Thymus (tissue), 14 donors: Measurements from ENCODE around the gene ETV6. TPM values are rescaled to one million over a fixed set of nuclear protein-coding genes. Genes with fewer than 3 reads are reported as not detected.

ENCODE experiments used
- DNase-seq, 9 donors: peaks; one replicate each; pipeline ENCODE4 v3.0.0-alpha.2; 2013; ENCODE audit warnings: low spot score in 9 of 9, low read depth in 6 of 9, missing footprints in 1 of 9
- H3K27ac ChIP-seq, 2 donors: one replicate each; pipeline ENCODE4 v1.5.1; 2013; ENCODE audit warnings: control low read depth in 1 of 2, low read depth in 1 of 2, low read length in 1 of 2, mild to moderate bottlenecking in 1 of 2, moderate library complexity in 1 of 2
- H3K27me3 ChIP-seq, 2 donors: one replicate each; pipeline ENCODE4 v1.5.1; 2013; ENCODE audit warnings: low read length in 1 of 2; ENCODE audit not compliant: control insufficient read depth in 2 of 2, insufficient read depth in 1 of 2
- H3K36me3 ChIP-seq, 2 donors: one replicate each; pipeline ENCODE4 v1.5.1; 2013; ENCODE audit warnings: low read length in 1 of 2, mild to moderate bottlenecking in 1 of 2, moderate library complexity in 1 of 2; ENCODE audit not compliant: control insufficient read depth in 2 of 2, insufficient read depth in 2 of 2
- H3K4me1 ChIP-seq, 2 donors: one replicate each; pipeline ENCODE4 v1.5.1; 2013; ENCODE audit warnings: low read length in 2 of 2; ENCODE audit not compliant: control insufficient read depth in 2 of 2, insufficient read depth in 2 of 2
- H3K4me3 ChIP-seq, 2 donors: one replicate each; pipeline ENCODE4 v1.5.1; 2013; ENCODE audit warnings: low read length in 2 of 2, control low read depth in 1 of 2, mild to moderate bottlenecking in 1 of 2
- H3K9me3 ChIP-seq, 2 donors: one replicate each; pipeline ENCODE4 v1.5.1; 2013; ENCODE audit warnings: low read length in 1 of 2, mild to moderate bottlenecking in 1 of 2; ENCODE audit not compliant: control insufficient read depth in 2 of 2, insufficient read depth in 1 of 2
- WGBS: extraction: QIAGEN DNeasy Blood & Tissue Kit; methylation state at CpG from one replicate; pipeline ENCODE4 v1.1.7; 2013; 5-methylcytosine and 5-hydroxymethylcytosine counted together
- long read RNA-seq, 10 donors: transcript quantifications; one replicate each; lab custom pipeline, GENCODE V29; 2026
- polyA plus RNA-seq: library from polyadenylated mRNA; stranded (reverse); fragments of 200-250 nt; gene quantifications from one replicate; pipeline ENCODE4 v1.2.3, GENCODE V29; 2013
- total RNA-seq: library from RNA; stranded (reverse); fragments of 120-200 nt; gene quantifications from one replicate; pipeline ENCODE4 v1.2.4, GENCODE V29; 2013
- donor health status: healthy.

Gene ETV6
- total RNA-seq (18.3 TPM), polyA plus RNA-seq (15.0 TPM)
- long read RNA-seq, donor 1, result 0 reads
- long read RNA-seq, donor 2, result 0 reads
- long read RNA-seq, donor 3, full-length matches to known transcripts, result 6 of 35 reads
- long read RNA-seq, donor 3, partial matches to known transcripts, result 29 of 35 reads
- long read RNA-seq, donor 3, other reads (novel, unspliced or antisense), result 0 of 35 reads
- long read RNA-seq, donor 4, full-length matches to known transcripts, result 3 of 3 reads
- long read RNA-seq, donor 4, partial matches to known transcripts, result 0 of 3 reads
- long read RNA-seq, donor 4, other reads (novel, unspliced or antisense), result 0 of 3 reads
- long read RNA-seq, donor 5, full-length matches to known transcripts, result 6 of 6 reads
- long read RNA-seq, donor 5, partial matches to known transcripts, result 0 of 6 reads
- long read RNA-seq, donor 5, other reads (novel, unspliced or antisense), result 0 of 6 reads
- long read RNA-seq, donor 6, full-length matches to known transcripts, result 7 of 7 reads
- long read RNA-seq, donor 6, partial matches to known transcripts, result 0 of 7 reads
- long read RNA-seq, donor 6, other reads (novel, unspliced or antisense), result 0 of 7 reads
- long read RNA-seq, donor 7, full-length matches to known transcripts, result 7 of 20 reads
- long read RNA-seq, donor 7, partial matches to known transcripts, result 13 of 20 reads
- long read RNA-seq, donor 7, other reads (novel, unspliced or antisense), result 0 of 20 reads
- long read RNA-seq, donor 8, result 0 reads
- long read RNA-seq, donor 9, full-length matches to known transcripts, result 4 of 4 reads
- long read RNA-seq, donor 9, partial matches to known transcripts, result 0 of 4 reads
- long read RNA-seq, donor 9, other reads (novel, unspliced or antisense), result 0 of 4 reads
- long read RNA-seq, donor 10, full-length matches to known transcripts, result 6 of 22 reads
- long read RNA-seq, donor 10, partial matches to known transcripts, result 16 of 22 reads
- long read RNA-seq, donor 10, other reads (novel, unspliced or antisense), result 0 of 22 reads

GRCh38 chr12:11649413-11650285 lies at the start of gene ETV6:
ETV6 (plus strand) TSS chr12:11649674; CDS start chr12:11650128, 454 bp downstream.
- peaks cover 0 to 6% of the 10 kb centered on the region in 2 donors for H3K9me3 ChIP-seq
- H3K4me3 ChIP-seq, result peak within 1 kb of the TSS; percentile 88 to 99
- no peaks in the 10 kb centered on the region for H3K36me3 ChIP-seq
- H3K27me3 ChIP-seq, result no peaks in the 10 kb centered on the region
- peaks cover 20 to 27% of the 10 kb centered on the region in 2 donors for H3K4me1 ChIP-seq
- DNase-seq, result peak in 6 of 9 donors; percentile 61 to 90 (median 70)
- WGBS, result under 1% methylated on average over 86 of the region's 86 CpGs
- peak within 1 kb of the TSS; percentile 94 to 96 for H3K27ac ChIP-seq

- WGBS, result 82% methylated on average over 3 of the region's 3 CpGs
- Histone ChIP-seq H3K4me1 (peaks cover 3 to 13% of the 10 kb centered on the region in 2 donors), H3K27me3 (no peaks in the 10 kb centered on the region), H3K9me3 (no peaks in the 10 kb centered on the region), H3K36me3 (no peaks in the 10 kb centered on the region), H3K27ac (no peak overlapping the region), H3K4me3 (no peak overlapping the region)
- no peak for DNase-seq
These were observed 49.3 kb upstream of the ETV6 start for GRCh38 chr12:11600199-11600598.

- Histone ChIP-seq H3K27me3 (no peaks in the 10 kb centered on the region), H3K4me3 (no peak overlapping the region), H3K36me3 (no peaks in the 10 kb centered on the region), H3K9me3 (no peaks in the 10 kb centered on the region), H3K27ac (no peak overlapping the region), H3K4me1 (peaks cover 3 to 13% of the 10 kb centered on the region in 2 donors)
- 92% methylated on average over 1 of the region's 1 CpG for WGBS
- DNase-seq, result no peak
These were observed 47.8 kb upstream of the ETV6 start for GRCh38 chr12:11601647-11602046.

GRCh38 chr12:11607313-11608081 lies 42.0 kb upstream of the ETV6 start:
- Histone ChIP-seq H3K9me3 (no peaks in the 10 kb centered on the region), H3K36me3 (no peaks in the 10 kb centered on the region), H3K4me3 (no peak overlapping the region), H3K27ac (no peak overlapping the region), H3K27me3 (no peaks in the 10 kb centered on the region), H3K4me1 (no peaks in the 10 kb centered on the region)
- WGBS, result 97% methylated on average over 10 of the region's 10 CpGs
- no peak for DNase-seq

- Histone ChIP-seq H3K27ac (no peak overlapping the region), H3K9me3 (no peaks in the 10 kb centered on the region), H3K4me3 (no peak overlapping the region), H3K4me1 (no peaks in the 10 kb centered on the region), H3K36me3 (no peaks in the 10 kb centered on the region), H3K27me3 (no peaks in the 10 kb centered on the region)
- 95% methylated on average over 4 of the region's 4 CpGs for WGBS
- no peak for DNase-seq
These were observed 40.4 kb upstream of the ETV6 start for GRCh38 chr12:11609045-11609444.

- no peaks in the 10 kb centered on the region for H3K36me3 ChIP-seq
- no peaks in the 10 kb centered on the region for H3K27me3 ChIP-seq
- 100% methylated on average over 1 of the region's 1 CpG for WGBS
These were observed 34.0 kb upstream of the ETV6 start for GRCh38 chr12:11615481-11615880.

GRCh38 chr12:11618046-11618445 lies 31.4 kb upstream of the ETV6 start:
- DNase-seq, result no peak
- H3K4me3 ChIP-seq, result no peak overlapping the region
- H3K36me3 ChIP-seq, result no peaks in the 10 kb centered on the region
- no peak overlapping the region for H3K27ac ChIP-seq
- H3K4me1 ChIP-seq, result peaks cover 6 to 13% of the 10 kb centered on the region in 2 donors
- no peaks in the 10 kb centered on the region for H3K27me3 ChIP-seq
- peaks cover 0 to 3% of the 10 kb centered on the region in 2 donors for H3K9me3 ChIP-seq

More at GRCh38 chr12:11615481-11615880, 34.0 kb upstream of the ETV6 start:
- no peaks in the 10 kb centered on the region for H3K4me1 ChIP-seq
- H3K27ac ChIP-seq, result no peak overlapping the region
- no peak overlapping the region for H3K4me3 ChIP-seq
- peaks cover 0 to 3% of the 10 kb centered on the region in 2 donors for H3K9me3 ChIP-seq
- DNase-seq, result no peak
